T-helper 1 cell treated with Interleukin-12 subunit alpha and Interleukin-12 subunit beta and Interleukin-4 antibody, amounts not matched to agents 30 ng/mL and 1 ng/mL, for 36 hours (primary cell): Measurements from ENCODE around the gene GP2. TPM values are rescaled to one million over a fixed set of nuclear protein-coding genes. Genes with fewer than 3 reads are reported as not detected.

Experiments
- total RNA-seq: library from RNA; stranded (reverse); gene quantifications from 2 replicates; pipeline ENCODE4 v1.2.3, GENCODE V29; 2022

GP2 gene
- total RNA-seq, 1 donor from 2014 or later: not detected

Other genes with a start within 250 kb of the GP2 start
- not detected in 2 replicates for gene UMOD, start 25.2 kb upstream of the GP2 start, total RNA-seq
- gene PDILT, start 77.2 kb upstream of the GP2 start, total RNA-seq: not detected in 2 replicates
- gene ACSM5, start 82.0 kb upstream of the GP2 start, total RNA-seq: not detected in 2 replicates
- not detected in 2 replicates for gene ACSM2A, start 124.0 kb upstream of the GP2 start, total RNA-seq
- not detected in 2 replicates for gene ACSM2B, start 248.9 kb upstream of the GP2 start, total RNA-seq